ENCODE measurements around the gene MAP7. TPM values are rescaled to one million over a fixed set of nuclear protein-coding genes. Genes with fewer than 3 reads are reported as not detected.

MAP7 gene
- total RNA-seq, 1 donor: 1.4 TPM

DNA sequence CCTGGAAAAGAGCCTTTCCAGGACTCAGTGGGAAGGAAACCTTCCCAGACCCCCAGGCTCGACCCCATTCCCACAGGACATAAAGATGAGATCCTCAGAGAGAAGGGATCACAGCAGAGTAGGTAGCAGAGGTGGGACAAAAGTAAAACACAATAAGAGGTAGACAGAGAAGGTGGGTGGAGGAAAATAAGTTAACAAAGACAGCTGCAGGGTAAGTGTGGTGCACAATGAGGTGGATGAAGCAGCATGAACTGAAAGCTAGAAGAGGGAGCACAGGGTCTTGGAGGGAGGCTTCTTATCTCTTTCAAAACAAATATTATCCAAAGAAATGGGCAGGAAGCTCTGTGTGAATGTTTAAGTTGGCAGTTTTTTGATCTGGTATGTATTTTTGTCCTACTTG, 14.0 kb upstream of the MAP7 start:
- TF ChIP-seq, protein P1, sequence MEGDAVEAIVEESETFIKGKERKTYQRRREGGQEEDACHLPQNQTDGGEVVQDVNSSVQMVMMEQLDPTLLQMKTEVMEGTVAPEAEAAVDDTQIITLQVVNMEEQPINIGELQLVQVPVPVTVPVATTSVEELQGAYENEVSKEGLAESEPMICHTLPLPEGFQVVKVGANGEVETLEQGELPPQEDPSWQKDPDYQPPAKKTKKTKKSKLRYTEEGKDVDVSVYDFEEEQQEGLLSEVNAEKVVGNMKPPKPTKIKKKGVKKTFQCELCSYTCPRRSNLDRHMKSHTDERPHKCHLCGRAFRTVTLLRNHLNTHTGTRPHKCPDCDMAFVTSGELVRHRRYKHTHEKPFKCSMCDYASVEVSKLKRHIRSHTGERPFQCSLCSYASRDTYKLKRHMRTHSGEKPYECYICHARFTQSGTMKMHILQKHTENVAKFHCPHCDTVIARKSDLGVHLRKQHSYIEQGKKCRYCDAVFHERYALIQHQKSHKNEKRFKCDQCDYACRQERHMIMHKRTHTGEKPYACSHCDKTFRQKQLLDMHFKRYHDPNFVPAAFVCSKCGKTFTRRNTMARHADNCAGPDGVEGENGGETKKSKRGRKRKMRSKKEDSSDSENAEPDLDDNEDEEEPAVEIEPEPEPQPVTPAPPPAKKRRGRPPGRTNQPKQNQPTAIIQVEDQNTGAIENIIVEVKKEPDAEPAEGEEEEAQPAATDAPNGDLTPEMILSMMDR (IDR thresholded peaks at IDR 0.05; ENCODE audit: extremely low read depth, low read depth, low read length): no peak

DNA sequence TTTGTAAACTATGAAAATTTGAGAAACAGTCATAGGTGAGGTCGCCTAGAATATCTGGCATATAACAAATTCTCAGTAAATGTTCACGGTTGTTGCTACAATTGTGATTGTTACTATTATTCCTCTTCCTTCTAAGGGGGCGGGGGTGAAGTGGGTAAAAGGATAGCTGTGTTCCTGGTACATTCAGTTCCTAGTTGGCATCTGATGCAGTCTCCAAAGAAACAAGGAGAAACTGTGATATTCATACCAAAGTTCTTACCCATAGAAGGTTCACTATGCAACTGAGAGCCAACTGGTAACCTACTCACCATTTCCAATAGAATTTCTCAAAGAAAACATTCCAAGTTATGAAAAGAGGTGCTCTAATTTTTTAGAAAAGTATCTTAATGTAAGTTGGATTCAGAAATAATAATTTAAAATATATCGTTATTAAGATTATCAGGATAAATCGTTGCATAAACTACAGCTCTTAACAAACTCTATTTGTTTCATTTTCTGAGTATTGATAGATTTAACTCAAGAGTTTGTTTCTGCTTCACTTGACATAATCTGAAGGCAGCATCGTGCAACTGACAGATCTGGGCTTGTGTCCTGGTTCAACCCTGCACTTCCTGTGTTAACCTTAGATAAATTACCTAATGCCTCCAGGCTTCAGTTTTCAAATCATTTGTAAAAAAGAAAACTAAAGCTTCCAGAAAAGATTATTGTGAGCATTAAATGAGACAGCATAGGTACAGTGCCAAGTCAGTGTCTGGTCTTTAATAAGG, 13.3 kb upstream of the MAP7 start:
- Histone ChIP-seq H2AFZ (ENCODE audit: low read length) (no peak overlapping the region), H3K4me2 (ENCODE audit: insufficient read depth, low read length) (no peak overlapping the region), H3K79me2 (ENCODE audit: insufficient read depth, low read length) (no peaks in the 10 kb centered on the region), H3K4me1 (ENCODE audit: insufficient read depth, low read length) (no peaks in the 10 kb centered on the region), H4K20me1 (ENCODE audit: insufficient read depth, low read length) (no peaks in the 10 kb centered on the region), H3K27ac (ENCODE audit: low read depth, low read length) (no peak overlapping the region), H3K27me3 (ENCODE audit: insufficient read depth, low read length) (no peaks in the 10 kb centered on the region), H3K4me3 (ENCODE audit: insufficient read depth, low read length) (no peak overlapping the region), H3K9me3 (ENCODE audit: low read depth, low read length) (no peaks in the 10 kb centered on the region), H3K36me3 (ENCODE audit: insufficient read depth, low read length) (no peaks in the 10 kb centered on the region)
- TF ChIP-seq, protein P1 (IDR thresholded peaks at IDR 0.05; ENCODE audit: extremely low read depth, low read depth, low read length): no peak
- DNase-seq (ENCODE audit: insufficient read length, low spot score, missing footprints): no peak

More for the DNA sequence above, 14.0 kb upstream of the MAP7 start:
- Histone ChIP-seq H3K4me1 (ENCODE audit: insufficient read depth, low read length) (no peaks in the 10 kb centered on the region), H3K9me3 (ENCODE audit: low read depth, low read length) (no peaks in the 10 kb centered on the region), H3K4me3 (ENCODE audit: insufficient read depth, low read length) (no peak overlapping the region), H4K20me1 (ENCODE audit: insufficient read depth, low read length) (no peaks in the 10 kb centered on the region), H3K27me3 (ENCODE audit: insufficient read depth, low read length) (no peaks in the 10 kb centered on the region), H3K4me2 (ENCODE audit: insufficient read depth, low read length) (no peak overlapping the region), H3K27ac (ENCODE audit: low read depth, low read length) (no peak overlapping the region), H2AFZ (ENCODE audit: low read length) (no peak overlapping the region), H3K79me2 (ENCODE audit: insufficient read depth, low read length) (no peaks in the 10 kb centered on the region), H3K36me3 (ENCODE audit: insufficient read depth, low read length) (no peaks in the 10 kb centered on the region)
- no peak for DNase-seq (ENCODE audit: insufficient read length, low spot score, missing footprints)

DNA sequence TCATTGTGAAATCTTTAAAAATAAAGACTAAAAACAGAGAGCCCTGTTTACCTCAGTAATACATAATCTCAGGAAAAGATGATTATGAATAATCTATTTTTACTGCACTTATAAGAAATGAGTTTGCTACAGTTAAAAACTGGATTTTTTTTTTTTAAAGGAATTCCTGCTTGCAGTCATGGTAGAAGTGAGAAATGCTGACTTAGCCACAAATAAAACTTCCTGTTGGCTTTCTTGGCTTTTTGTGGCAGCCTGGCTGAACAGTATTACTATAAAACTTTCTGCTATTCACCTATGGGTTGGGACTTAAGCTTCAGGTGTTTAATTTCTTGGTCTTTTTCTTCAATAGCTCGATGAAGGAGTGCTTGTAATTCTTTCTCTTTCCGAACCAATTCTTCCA, 12.0 kb upstream of the MAP7 start:
- Histone ChIP-seq H3K4me3 (ENCODE audit: insufficient read depth, low read length) (no peak overlapping the region), H3K4me2 (ENCODE audit: insufficient read depth, low read length) (no peak overlapping the region), H3K9me3 (ENCODE audit: low read depth, low read length) (no peaks in the 10 kb centered on the region), H4K20me1 (ENCODE audit: insufficient read depth, low read length) (no peaks in the 10 kb centered on the region), H3K36me3 (ENCODE audit: insufficient read depth, low read length) (no peaks in the 10 kb centered on the region), H3K4me1 (ENCODE audit: insufficient read depth, low read length) (no peaks in the 10 kb centered on the region), H3K27me3 (ENCODE audit: insufficient read depth, low read length) (no peaks in the 10 kb centered on the region), H2AFZ (ENCODE audit: low read length) (no peak overlapping the region), H3K27ac (ENCODE audit: low read depth, low read length) (no peak overlapping the region), H3K79me2 (ENCODE audit: insufficient read depth, low read length) (no peaks in the 10 kb centered on the region)
- TF ChIP-seq, protein P1 (IDR thresholded peaks at IDR 0.05; ENCODE audit: extremely low read depth, low read depth, low read length): no peak
- no peak for DNase-seq (ENCODE audit: insufficient read length, low spot score, missing footprints)

DNA sequence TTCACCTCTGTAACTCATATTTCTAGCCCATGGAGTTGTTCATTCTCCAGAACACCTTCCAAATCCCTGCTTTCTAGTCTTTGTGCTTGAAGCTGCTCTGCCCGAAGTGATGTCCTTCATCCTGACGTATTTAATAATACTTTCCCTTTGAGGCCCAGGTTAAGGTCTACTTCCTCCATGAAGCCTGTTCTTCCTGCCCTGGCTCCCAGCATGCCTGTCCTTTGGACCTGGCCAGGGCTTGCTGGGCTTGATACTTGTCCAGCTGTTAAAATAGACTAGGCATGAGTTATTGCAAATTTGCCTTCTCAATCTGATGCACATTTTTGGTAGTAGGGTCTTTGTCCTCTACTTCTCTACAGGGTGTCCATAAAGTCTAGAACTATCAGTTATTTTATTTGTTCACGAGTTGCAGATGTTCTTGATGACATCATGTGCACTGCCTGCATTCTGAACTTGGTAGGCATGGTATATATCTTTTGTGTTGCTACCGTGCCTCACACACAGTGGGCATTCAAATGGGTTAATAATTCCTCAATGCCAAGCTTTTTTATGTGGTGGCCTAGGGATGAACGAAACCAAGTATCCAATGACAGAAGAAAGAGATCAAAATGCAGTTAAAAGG, 3.1 kb upstream of the MAP7 start:
- no peaks in the 10 kb centered on the region for H3K9me3 ChIP-seq (ENCODE audit: low read depth, low read length)
- H3K4me2 ChIP-seq (ENCODE audit: insufficient read depth, low read length): no peak overlapping the region
- TF ChIP-seq, protein P1 (IDR thresholded peaks at IDR 0.05; ENCODE audit: extremely low read depth, low read depth, low read length): no peak
- no peaks in the 10 kb centered on the region for H3K36me3 ChIP-seq (ENCODE audit: insufficient read depth, low read length)
- no peak overlapping the region for H3K27ac ChIP-seq (ENCODE audit: low read depth, low read length)
- no peaks in the 10 kb centered on the region for H3K79me2 ChIP-seq (ENCODE audit: insufficient read depth, low read length)
- peaks cover 10% of the 10 kb centered on the region for H3K4me1 ChIP-seq (ENCODE audit: insufficient read depth, low read length)
- DNase-seq (ENCODE audit: insufficient read length, low spot score, missing footprints): no peak
- no peak overlapping the region for H3K4me3 ChIP-seq (ENCODE audit: insufficient read depth, low read length)
- H4K20me1 ChIP-seq (ENCODE audit: insufficient read depth, low read length): no peaks in the 10 kb centered on the region
- peaks cover 43% of the 10 kb centered on the region for H3K27me3 ChIP-seq (ENCODE audit: insufficient read depth, low read length)
- H2AFZ ChIP-seq (ENCODE audit: low read length): no peak overlapping the region

Data from osteoblast (primary cell).